GM19193 (cell line): ENCODE data around the gene ANKRD60.

Source experiments
- POLR2A ChIP-seq: IDR thresholded peaks from 4 replicates; pipeline ENCODE4 v1.6.1; 2011; ENCODE audit not compliant: insufficient read depth, insufficient read length; ENCODE audit errors: extremely low read depth

Gene ANKRD60

GRCh38 chr20:58236612-58237317, 8.3 kb upstream of the ANKRD60 start:
- TF ChIP-seq POLR2A, result peak; percentile 43

- no peak for TF ChIP-seq POLR2A
Measured at GRCh38 chr20:58235010-58235409, 6.6 kb upstream of the ANKRD60 start.

GRCh38 chr20:58233881-58234528, 5.6 kb upstream of the ANKRD60 start:
- no peak for TF ChIP-seq POLR2A

GRCh38 chr20:58233393-58233792, 4.9 kb upstream of the ANKRD60 start:
- TF ChIP-seq POLR2A, result no peak

- no peak for TF ChIP-seq POLR2A
Measured at GRCh38 chr20:58231683-58232082, 3.2 kb upstream of the ANKRD60 start.

- TF ChIP-seq POLR2A, result no peak
Measured at GRCh38 chr20:58229198-58229798, 845 bp upstream of the ANKRD60 start.

- TF ChIP-seq POLR2A, result no peak
Measured at GRCh38 chr20:58228103-58228483, 360 bp downstream of the ANKRD60 start.

- TF ChIP-seq POLR2A, result no peak
Measured at GRCh38 chr20:58227391-58228102, 906 bp downstream of the ANKRD60 start.

- TF ChIP-seq POLR2A, result no peak
Measured at GRCh38 chr20:58225452-58226200, 2.8 kb downstream of the ANKRD60 start.

- no peak for TF ChIP-seq POLR2A
Measured at GRCh38 chr20:58224974-58225373, 3.5 kb downstream of the ANKRD60 start.

GRCh38 chr20:58224097-58224496, 4.4 kb downstream of the ANKRD60 start:
- no peak for TF ChIP-seq POLR2A

- TF ChIP-seq POLR2A, result no peak
Measured at GRCh38 chr20:58223358-58223941, 5.0 kb downstream of the ANKRD60 start.

GRCh38 chr20:58222446-58222845, 6.0 kb downstream of the ANKRD60 start:
- no peak for TF ChIP-seq POLR2A

GRCh38 chr20:58219342-58219700, 9.1 kb downstream of the ANKRD60 start:
- no peak for TF ChIP-seq POLR2A
